ENCODE measurements around the gene DTX1.

The DTX1 gene

GRCh38 chr12:113055594-113056380 lies 743 bp upstream of the DTX1 start:
- no peak for DNase-seq (ENCODE audit: low read depth in 2 of 2)

DNA sequence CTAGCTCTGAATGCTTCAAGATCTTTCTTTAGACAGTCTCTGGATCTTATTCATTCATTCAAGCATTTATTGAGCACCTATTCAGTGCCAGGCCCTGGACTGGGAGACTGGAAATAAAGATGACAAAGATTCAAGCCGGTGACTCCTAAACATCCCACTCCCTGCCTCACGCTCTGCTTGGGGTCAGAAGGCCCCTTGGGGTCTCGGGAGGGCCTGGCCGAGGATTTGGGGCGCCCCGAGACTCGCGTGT lies 224 bp upstream of the DTX1 start:
- no peak for DNase-seq (ENCODE audit: low read depth in 2 of 2)

DNA sequence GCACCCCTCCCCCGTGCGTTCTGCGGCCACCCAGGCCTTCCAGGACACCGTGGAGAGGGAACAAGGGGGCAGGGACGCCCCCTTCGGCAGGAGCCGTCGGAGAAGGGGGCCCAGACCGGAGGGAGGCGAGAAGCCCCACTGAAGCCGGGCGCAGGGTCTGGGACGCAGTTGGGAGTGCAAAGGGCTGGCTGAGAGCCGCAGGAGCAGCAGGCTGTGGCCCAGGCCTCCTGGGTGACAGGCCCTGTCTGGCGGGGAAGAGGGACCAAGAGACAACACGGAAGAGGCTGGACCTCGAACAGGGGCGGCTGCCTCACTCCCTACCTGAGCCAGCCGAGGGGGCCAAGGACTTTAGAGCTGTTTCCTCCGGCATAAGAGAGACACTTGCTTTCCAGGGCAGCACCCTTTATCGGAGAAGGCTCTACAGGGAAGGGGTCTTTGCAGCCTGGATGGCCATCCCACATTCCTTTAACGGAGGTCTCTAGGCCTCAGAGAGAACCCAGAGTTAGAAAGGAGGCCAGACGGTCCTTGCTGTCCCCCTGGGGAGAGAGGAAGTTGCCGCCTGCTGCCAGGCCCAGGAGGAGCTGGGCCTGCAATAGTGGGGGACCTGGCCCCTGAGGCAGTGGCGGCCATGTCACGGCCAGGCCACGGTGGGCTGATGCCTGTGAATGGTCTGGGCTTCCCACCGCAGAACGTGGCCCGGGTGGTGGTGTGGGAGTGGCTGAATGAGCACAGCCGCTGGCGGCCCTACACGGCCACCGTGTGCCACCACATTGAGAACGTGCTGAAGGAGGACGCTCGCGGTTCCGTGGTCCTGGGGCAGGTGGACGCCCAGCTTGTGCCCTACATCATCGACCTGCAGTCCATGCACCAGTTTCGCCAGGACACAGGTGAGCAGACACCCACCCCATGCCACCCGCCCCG lies 1.3 kb downstream of the DTX1 start:
- DNase-seq (ENCODE audit: low read depth in 2 of 2) = no peak

DNA sequence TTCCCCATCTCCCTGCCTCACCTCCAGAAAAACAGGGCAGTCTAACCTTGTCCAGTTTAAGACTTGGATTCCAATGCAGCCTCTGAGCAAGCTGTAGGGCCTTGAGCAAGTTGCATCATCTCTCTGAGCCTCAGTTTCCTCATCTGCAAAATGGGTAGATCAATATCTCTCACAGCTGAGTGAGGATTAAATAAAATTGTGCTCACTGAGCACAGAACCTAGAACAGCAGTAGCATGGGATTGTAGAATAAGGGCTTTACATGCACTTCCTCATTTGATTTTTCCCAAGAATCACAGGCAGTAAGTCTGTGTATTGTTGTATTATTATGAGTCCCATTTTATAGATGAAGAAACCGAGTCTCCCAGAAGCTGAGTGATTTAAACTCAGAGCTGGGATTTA lies 2.0 kb downstream of the DTX1 start:
- DNase-seq (ENCODE audit: low read depth in 2 of 2) = no peak

DNA sequence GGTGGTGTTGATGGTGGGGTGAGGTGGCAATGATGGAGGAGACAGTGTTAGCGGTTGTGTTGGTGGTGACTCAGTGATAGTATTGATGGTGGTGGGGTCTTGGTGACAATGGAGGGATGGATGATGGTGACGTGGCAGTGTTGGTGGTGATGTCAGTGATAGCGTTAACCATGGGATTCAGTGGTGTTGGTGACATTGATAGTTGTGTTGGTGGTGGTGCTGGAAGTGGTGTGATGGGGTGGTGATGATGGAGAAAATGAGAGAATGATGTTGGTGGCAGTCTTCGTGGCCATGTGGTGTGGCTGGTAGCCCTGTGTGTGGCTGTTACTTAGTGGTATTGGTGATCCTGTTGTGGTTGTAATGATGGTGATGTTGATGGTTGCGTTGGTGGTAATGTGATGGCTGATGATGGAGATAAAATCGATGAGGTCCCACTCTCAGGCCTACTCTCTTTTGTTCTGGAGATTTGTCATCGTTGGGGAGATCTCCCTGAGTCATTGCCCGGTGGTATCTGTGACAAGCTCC lies 2.6 kb downstream of the DTX1 start:
- no peak for DNase-seq (ENCODE audit: low read depth in 2 of 2)

- no peak for DNase-seq (ENCODE audit: low read depth in 2 of 2)
These were observed 3.9 kb downstream of the DTX1 start for GRCh38 chr12:113060336-113060960.

DNA sequence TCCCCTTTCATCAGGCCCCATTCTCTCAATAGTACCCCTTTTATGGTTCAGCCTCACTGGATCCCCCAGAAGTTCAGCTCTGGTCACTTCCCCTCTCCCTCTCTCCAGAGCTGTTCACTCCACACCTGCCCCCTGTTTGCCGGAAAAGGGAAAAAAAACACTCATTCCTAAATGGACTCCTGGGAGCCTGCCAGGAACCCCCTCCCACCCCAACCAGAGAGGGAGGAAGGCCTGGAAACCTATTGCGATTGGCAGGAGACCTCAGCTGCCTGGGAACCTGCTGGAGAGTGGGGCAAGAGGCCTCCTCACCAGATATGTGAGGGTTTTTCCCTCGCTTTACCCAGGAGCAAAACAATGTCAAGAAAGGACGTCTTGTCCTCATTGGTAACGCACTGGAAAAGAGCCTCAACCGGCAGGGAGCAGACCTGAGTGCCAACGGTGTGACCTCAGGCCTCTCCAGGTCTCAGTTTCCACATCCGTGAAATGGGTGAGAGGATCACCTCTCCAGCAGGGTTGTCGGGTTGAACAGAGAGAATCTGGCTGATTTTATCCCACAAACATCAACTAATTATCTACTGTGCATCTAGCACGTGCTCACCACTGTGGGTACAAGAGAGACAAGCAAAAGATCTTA lies 4.6 kb downstream of the DTX1 start:
- no peak for DNase-seq (ENCODE audit: low read depth in 2 of 2)

- DNase-seq (ENCODE audit: low read depth in 2 of 2) = no peak
These were observed 6.2 kb downstream of the DTX1 start for GRCh38 chr12:113062502-113063395.

DNA sequence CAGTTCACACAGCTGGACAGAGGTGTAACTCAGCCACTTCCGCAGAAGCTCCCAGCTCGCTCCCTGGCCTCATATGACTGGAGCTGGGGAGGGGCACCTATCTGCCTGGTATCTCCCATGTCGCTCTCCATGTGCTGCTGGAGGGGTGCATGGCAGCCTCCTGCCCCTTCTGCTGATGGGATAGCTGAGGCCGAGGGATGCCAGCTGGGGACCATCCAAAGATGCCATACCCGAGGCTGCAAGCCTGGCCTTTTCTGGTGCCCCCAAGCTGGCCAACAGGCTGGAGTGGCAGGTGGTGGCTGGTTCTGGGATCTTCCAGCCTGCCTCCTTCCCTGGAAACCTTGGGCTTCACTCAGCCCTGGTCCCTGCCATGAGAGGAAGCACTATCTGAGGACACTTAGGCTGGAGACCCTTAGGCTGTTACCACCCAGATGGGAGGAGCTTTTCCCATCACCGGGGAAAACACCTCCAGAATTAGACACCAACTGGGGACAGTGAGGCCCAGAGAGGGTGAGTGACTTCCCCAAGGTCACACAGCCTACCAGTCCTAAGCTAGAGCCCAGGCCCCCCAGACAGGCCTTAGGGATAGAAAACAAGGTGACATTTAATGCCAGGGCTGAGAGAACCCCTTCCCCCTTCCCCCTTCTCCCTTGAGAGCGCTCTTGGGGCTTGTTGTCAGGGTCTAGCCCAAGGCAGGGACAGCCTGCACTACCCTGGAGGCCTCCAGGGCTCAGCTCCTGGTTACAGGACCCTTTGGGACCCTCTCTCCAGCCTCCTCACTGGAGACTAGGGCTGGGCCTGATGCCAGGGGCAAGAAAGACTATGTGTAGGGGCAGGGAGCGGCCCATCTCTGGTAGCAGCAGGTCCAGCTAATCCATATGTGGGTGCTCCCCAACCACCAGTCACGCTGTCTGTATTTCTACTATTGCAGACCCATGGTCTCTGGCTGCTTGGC lies 7.1 kb downstream of the DTX1 start:
- DNase-seq (ENCODE audit: low read depth in 2 of 2) = no peak

GRCh38 chr12:113064395-113065125 lies 8.0 kb downstream of the DTX1 start:
- no peak for DNase-seq (ENCODE audit: low read depth in 2 of 2)

- no peak for DNase-seq (ENCODE audit: low read depth in 2 of 2)
These were observed 8.8 kb downstream of the DTX1 start for GRCh38 chr12:113065126-113066007.

DNA sequence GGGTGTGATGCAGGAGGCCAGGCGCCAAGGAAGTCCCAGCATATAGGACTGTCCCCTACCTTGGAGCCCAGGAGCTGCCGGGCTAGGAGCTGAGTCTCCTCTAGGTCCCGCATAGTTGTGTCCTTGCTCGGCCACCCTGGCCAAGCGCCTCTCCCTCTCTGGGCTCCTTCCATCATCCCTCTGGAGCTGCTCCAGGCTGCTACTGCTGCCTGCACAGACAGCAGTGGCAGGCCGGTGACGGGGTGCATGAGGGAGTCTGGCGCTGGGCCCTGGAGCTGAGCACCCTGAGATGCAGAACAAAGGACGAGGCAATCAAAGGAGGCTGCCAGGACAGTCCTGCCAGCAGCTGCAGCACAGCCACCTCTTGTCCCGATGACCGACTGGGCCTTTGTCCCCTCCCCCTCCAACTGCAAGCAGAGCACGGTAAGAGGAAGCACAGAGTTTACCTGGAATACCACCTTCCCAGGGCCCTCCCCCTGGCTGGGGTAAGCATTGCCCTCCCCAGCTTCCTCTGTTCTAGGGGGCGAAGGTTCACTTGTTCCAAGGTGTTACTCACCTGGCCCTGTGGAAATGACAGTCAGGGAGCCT lies 10.4 kb downstream of the DTX1 start:
- no peak for DNase-seq (ENCODE audit: low read depth in 2 of 2)

DNA sequence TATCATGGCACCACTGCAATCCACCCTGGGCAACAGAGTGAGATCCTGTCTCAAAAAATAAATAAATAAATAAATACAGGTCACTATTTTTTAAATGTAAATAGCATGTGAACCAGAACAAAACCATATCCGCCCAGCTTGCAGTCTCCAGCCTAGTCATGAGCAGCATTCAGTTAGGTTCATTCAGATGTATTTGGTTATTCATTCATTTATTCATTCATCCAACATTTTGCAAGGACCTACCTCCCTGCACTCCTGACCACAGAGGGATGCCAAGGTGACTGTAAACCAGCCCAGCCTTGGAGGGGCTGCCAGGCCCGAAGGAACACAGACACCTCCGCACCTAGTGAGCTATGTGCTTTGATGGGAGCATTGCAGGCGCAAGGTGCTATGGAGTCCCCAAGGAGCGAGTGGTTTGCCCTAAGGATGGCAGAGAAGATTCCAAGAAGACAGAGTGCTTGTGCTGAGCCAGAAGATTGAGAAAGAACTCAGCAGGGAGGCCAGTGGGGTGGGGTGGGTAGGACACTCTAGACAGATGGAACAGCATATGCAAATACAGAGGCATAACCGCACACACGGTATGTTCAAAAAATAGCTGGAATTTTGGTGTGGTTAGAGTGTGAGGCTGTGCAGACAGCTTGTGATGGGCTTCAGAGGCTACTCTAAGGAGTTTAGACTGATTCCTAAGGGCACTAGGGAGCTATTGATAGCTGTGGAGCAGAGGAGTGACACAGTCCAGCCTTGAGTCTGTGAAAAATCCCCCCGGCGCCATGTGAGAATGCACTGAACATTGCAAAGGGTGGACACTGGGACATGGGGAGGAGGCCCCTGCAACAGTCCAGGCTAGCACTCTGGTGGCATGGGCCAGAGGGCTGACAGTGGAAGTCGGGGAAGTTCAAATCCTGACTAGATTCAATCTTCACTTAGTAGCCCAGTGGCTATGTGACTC lies 11.7 kb downstream of the DTX1 start:
- no peak for DNase-seq (ENCODE audit: low read depth in 2 of 2)

- DNase-seq (ENCODE audit: low read depth in 2 of 2) = no peak
These were observed 12.6 kb downstream of the DTX1 start for GRCh38 chr12:113069149-113069548.

DNA sequence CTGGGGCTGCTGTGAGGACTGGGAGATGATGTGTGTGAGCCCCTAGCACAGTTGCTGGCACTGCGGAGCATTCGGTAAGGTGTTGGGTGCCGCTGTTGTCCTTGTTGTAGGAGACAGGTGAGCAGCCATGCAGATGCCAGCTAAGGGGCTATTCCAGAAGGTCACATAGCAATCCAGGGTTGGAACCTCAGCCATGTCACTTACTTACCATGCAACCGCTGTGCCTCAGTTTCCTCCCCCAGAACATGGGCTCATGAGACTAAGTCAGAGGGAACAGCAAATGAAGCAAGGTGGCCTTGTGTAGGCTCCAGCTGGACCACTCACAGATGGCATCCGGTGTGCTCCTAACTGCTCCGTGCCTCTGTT lies 13.2 kb downstream of the DTX1 start:
- DNase-seq (ENCODE audit: low read depth in 2 of 2) = no peak

DNA sequence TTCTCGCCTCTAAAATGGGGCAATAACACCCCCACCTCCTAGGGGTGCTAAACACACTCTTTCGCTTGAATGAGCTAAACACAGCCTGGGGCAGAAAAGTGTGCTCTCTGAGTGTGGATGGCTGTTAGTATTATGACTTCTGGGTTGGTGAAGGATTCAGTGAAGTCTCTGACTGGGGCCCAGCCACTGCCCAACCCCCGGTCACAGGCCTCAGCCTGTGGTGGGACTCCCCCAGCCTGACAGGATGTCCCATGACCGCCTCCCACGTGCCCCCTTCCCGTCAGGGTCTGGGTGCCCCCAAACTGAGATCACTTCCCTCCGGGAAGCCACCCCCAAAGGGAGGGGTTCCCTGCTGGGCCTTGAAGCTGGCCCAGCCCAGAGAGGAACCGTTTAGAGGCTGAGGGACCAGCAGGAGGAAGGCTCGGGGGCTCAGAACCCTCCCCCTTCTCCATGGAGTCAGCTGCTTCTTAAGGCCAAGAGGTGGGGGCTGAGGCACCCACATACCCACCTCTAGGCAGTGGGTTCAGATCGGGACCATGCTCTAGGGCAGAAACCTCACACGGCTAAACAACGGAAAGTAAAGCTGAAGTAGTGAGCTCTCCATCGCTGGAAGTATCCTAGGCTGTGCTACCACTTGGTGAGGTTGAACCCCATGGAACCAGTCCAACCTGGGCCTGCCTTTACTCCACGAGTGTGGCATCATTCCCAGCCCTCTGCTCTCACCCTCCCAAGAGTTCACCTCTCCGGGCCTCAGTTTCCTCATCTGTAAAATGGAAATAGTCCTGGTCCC lies 13.8 kb downstream of the DTX1 start:
- DNase-seq (ENCODE audit: low read depth in 2 of 2) = no peak
